ENCODE results near the gene ATP13A4.

Gene ATP13A4

DNA sequence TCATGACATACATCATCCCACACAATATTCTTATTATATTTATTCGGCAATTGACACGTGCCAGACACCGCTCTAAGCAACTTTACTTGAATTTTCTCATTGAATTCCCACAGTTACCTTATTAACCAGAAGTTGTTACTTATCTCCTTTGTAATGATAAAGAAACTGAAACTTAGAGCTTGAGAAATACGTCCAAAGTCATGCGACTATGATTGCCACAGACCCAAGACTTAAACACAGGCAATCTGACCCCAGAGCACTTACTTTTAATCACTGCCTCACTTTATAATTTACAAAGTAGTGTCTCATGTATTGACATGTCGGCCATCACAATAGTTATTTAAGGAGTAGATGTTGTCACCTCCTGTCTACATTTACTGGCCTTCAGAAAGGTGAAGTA lies 64.7 kb downstream of the ATP13A4 start:
- no peak for DNase-seq

DNA sequence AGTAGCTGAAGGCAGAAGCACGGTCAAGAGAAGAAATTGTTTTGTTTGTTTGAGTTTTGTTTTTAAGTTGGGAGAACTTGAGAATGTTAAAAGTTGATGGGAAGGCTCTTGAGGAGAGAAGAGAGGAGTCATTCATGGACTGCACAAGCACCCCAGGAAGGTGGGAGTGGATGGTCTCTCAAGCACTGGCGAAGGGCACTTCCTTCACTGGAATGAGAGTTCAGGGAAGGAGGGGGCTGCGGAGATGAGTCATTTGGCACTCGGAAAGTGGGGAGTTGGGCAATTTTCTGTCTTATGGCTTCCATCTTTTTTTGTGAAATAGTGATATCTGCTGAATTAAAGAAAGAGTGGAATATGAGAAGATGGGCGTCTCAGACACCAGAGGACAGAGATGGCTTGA lies 66.0 kb downstream of the ATP13A4 start:
- DNase-seq, result no peak

DNA sequence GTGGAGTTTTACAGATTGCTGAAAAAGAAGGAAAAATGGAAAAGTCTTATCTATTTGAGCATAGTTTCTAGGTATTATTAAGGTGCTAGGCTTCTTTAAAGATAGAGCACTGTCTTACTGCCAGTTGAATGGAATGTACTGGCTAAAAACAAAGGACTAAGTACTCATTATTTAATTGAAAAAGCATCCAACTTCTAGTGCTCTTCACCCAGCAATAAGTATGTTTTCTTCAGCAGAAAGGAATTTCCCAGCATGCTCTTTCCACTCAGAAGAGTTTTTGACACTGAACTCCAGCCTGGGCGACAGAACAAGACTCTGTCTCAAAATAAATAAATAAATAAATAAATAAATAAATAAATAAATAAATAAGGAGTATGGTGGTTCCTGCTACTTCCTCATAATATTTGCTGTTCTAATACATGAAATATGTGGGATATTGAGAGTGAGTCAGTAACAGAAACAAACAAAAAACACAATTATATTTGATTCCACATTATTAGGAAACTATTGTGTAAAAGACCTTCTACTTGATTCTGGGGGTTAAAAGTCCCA lies 70.6 kb downstream of the ATP13A4 start:
- no peak for DNase-seq

DNA sequence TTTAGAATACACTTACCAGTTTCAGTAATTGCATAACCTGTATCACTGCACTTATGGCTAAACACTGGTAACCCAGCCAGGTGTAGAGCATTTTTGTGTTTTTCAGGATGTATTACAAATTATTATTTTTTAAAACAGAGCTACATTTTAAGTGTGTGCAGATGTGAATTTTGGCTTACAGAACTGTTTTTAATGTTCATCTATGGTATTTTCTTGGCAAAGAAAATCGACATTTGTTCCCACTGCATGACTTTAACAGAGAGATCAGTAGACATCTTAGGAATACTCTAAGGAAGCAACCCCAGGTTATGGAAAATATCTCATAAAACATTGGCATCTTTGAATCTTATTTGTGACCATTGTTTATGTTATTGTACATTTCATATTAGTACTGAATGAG lies 73.3 kb downstream of the ATP13A4 start:
- no peak for DNase-seq

DNA sequence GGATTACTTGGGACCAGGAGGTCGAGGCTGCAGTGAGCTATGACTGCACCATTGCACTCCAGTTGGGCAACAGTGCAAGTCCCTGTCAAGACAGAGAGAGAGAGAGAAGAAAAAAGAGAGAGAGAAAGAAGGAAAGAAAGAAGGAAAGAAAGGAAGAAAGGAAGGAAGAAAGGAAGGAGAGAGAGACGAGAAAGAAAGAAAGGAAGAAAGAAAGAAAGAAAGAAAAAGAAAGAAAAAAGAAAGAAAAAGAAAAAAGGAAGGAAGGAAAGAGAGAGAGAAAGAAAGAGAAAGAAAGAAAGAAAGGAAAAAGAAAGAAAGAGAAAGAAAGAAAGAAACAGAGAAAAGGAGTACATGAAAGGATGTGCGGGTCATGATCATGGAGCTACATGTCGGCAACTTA lies 80.2 kb downstream of the ATP13A4 start:
- no peak for DNase-seq

DNA sequence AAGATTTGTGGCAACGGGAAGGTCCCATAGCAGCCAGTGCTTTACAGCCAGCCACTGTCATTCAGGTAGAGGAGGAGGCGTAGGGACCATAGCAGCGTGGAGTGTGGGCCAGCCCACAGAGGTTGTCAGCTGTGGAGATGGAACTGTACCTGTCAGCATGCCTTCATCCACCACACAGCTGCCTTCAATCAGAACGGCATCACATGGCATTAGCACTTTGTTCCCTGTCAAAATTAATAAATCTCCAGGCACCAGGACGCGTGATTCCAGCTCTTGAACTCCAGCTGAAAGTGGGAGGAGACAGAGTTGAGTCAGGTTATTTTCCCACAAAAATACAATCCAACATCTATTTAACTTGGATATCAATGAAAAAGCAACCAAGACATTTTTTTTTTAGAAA lies 84.0 kb downstream of the ATP13A4 start:
- DNase-seq, result no peak

DNA sequence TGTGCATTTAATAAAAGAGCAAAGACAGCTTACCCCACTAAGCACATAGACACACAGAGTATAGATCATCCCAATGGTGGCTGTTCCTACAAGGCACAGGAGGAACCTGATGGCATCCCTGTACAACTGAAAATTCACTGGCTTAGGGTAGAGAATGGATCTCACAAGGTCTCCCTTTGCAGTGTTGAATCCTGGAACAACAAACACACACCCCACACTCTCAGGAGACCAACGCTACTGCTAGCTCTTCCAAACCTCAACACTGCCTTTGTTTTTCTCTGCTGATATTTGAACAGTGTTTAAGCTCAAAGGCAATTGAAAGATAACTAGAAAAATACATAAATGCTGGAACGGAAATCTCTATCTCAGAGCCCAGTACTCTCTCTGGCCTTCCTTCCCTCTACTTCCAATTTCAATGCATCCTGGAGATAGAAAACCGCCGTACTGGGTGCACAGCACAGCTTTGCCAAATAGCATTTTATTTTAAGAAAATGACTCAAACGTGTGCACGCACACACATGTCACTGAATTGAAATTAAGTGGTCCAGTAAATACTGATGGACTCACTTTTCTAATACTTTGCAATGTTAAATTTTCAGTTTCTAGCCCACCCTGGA lies 88.6 kb downstream of the ATP13A4 start:
- no peak for DNase-seq

DNA sequence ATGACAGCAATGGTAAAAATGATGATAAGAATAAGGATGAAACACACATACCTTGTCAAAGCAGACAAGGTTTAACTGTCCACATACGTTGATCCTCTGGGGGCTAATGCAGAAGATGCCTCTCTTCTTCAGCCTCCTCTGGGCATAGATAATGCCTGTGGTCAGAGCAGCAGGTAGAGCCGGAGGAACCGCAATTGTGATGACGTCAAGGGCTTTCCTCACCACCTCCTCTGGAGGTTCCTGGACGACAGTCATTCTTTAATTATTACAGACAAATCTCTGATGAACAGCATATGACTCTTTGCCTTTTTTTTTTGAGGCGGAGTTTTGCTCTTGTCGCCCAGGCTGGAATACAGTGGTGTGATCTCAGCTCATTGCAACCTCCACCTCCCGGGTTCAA lies 89.8 kb downstream of the ATP13A4 start:
- no peak for DNase-seq

GRCh38 chr3:193457526-193457925 lies 97.2 kb downstream of the ATP13A4 start:
- no peak for DNase-seq

DNA sequence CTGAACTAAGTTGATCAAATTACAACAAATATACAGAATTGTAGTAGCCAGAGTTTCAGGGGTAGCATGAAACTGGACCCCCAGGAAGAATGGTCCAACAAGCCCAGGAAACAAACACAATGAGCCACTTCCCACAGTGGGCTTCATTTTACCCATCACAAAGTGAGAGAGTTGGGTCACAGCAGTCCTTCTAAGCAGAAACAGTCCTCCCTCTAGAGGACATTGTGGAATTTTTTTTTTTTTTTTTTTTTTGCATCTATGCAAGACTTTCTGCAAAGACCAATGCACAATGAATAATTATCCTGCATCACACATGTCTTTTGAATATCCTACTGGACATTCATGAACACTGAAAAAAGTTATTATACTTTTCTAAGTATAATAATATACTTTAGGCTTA lies 102.4 kb downstream of the ATP13A4 start:
- no peak for DNase-seq

- DNase-seq, result no peak
Observed at GRCh38 chr3:193451902-193452301, 102.8 kb downstream of the ATP13A4 start.

- DNase-seq, result no peak
Observed at GRCh38 chr3:193446965-193447602, 107.6 kb downstream of the ATP13A4 start.

DNA sequence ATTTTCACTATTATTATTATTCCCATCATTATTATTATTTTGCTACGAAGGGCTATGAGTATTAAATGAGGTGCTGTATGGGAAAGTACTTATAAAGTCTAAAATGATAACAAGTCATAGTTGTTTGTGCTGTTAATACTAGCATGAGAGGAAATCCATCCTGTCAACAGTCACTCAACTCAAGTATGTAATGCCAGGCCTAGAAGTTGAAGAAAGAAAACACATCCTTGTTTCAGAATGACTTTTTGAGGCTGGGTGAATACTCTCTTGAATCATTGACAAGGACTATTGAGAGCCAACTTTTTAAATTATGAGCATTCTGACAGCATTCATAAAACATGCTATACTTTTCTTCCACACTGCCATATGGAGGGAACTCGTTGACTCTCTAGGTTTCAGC lies 115.3 kb downstream of the ATP13A4 start:
- DNase-seq, result no peak

- DNase-seq, result no peak
Observed at GRCh38 chr3:193418576-193419373, 135.9 kb downstream of the ATP13A4 start.

DNA sequence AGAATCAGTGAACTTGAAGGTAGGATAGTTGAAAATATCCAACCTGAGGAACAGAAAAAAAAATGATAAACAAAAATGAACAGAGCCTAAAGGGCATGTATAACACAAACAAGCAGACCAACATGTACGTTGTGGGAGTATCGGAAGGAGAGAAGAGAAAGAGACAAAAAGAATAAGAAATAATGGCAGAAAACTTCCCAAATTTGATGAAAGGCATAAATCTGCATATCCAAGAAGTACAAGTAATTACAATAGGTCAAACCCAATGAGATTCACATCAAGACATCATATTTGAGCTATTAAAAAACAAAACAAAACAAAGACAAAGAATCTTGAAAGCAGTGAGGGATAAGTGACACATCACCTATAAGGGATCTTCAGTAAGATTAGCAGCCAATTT lies 138.1 kb downstream of the ATP13A4 start:
- DNase-seq, result no peak

- DNase-seq, result no peak
Observed at GRCh38 chr3:193407688-193408087, 147.0 kb downstream of the ATP13A4 start.

GRCh38 chr3:193407112-193407511 lies 147.6 kb downstream of the ATP13A4 start:
- no peak for DNase-seq

GRCh38 chr3:193403307-193403706 lies 151.4 kb downstream of the ATP13A4 start:
- no peak for DNase-seq

- DNase-seq, result no peak
Observed at GRCh38 chr3:193400304-193400703, 154.4 kb downstream of the ATP13A4 start.

- DNase-seq, result no peak
Observed at GRCh38 chr3:193396451-193397244, 158.0 kb downstream of the ATP13A4 start.

DNA sequence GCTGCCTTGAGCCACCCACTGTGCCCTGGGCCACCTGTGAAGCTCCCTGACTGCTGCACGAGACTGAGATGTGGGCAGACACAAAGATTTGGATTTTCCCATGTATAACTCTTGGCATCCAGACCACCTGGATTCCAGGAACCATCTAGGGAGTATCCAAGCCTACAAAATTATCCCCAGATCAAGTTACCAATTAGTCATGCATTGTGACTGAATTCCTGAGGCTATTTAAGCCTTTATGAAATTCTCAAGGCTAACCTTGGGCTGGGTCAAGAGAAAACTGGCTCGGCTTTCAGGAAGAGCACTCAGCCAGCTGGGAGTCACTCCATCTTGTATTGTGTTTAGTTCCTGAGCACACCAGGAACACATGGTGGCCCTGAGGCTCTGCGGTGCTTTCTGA lies 162.8 kb downstream of the ATP13A4 start:
- DNase-seq, result no peak

- DNase-seq, result no peak
Observed at GRCh38 chr3:193389335-193389734, 165.4 kb downstream of the ATP13A4 start.

- no peak for DNase-seq
Observed at GRCh38 chr3:193388361-193388760, 166.3 kb downstream of the ATP13A4 start.
